Lower leg skin (tissue), 4 donors: ENCODE measurements around the gene PPP1R14C. TPM values are rescaled to one million over a fixed set of nuclear protein-coding genes. Genes with fewer than 3 reads are reported as not detected.
A peak's percentile ranks its signal among the peaks of the same experiment; 100 is the strongest.

Experiments used
- DNase-seq, 2 donors: peaks; one replicate each; pipeline ENCODE4 v3.0.0-alpha.2; 2019; ENCODE audit warnings: low spot score in 2 of 2
- H3K4me3 ChIP-seq: fragments of 200-600 bp; sonication (generic); 2 replicates; pipeline ENCODE4 v1.5.1; 2017; ENCODE audit warnings: mild to moderate bottlenecking, low read depth; ENCODE audit not compliant: poor library complexity, severe bottlenecking
- CTCF ChIP-seq, 3 donors: fragments of 450-650 bp; IDR thresholded peaks; one replicate each; pipeline ENCODE4 v1.5.1; 2016; ENCODE audit warnings: antibody characterized with exemption in 3 of 3, mild to moderate bottlenecking in 3 of 3, moderate library complexity in 2 of 3
- POLR2A ChIP-seq, 2 donors: fragments of 450-650 bp; IDR thresholded peaks; one replicate each; pipeline ENCODE4 v1.6.1; 2016 to 2017; ENCODE audit warnings: antibody characterized with exemption in 2 of 2, mild to moderate bottlenecking in 1 of 2, moderate library complexity in 1 of 2
- WGBS, 2 donors: methylation state at CpG; one replicate each; pipeline ENCODE4 v1.1.5; 2018; 5-methylcytosine and 5-hydroxymethylcytosine counted together
- intact Hi-C: fragments of 100-400 bp; cut with DNase I; formaldehyde crosslinking; loops from one replicate; pipeline ENCODE4 v1.15.0; 2023; ENCODE audit warnings: low total_unique reads
- total RNA-seq, 4 donors: library from RNA; depleted of rRNA; stranded (reverse); fragments of >200 nt; gene quantifications; one replicate each; pipeline ENCODE4 v1.1.0, GENCODE V29; 2016

Gene PPP1R14C
- total RNA-seq: 100 to 1,000 TPM; 116 to 145 (median 127) TPM

GRCh38 chr6:150142670-150143515 is at the start of gene PPP1R14C:
PPP1R14C (plus strand) TSS chr6:150143044; CDS start chr6:150143193, 149 bp downstream.
- WGBS, 2 donors: 1 to 2% methylated on average over 31 to 56 of the region's 103 CpGs
- intact Hi-C loops: no loop called here
- H3K4me3 ChIP-seq: peak within 1 kb of the TSS; percentile 37
- TF ChIP-seq CTCF (IDR thresholded peaks at IDR 0.05): no peak
- no peak for TF ChIP-seq POLR2A (IDR thresholded peaks at IDR 0.05)
- no peak for DNase-seq

- 83 to 89% methylated on average over 6 of the region's 6 CpGs for WGBS, 2 donors
- DNase-seq: no peak
- intact Hi-C loops: no loop called here
- H3K4me3 ChIP-seq: no peak overlapping the region
- no peak for TF ChIP-seq CTCF (IDR thresholded peaks at IDR 0.05)
- TF ChIP-seq POLR2A (IDR thresholded peaks at IDR 0.05): no peak
Observed at GRCh38 chr6:150093397-150093796, 49.4 kb upstream of the PPP1R14C start.

- TF ChIP-seq CTCF (IDR thresholded peaks at IDR 0.05) (no peak), POLR2A (IDR thresholded peaks at IDR 0.05) (no peak)
- DNase-seq: peak in 1 of 2 donors; percentile 54
- 90 to 92% methylated on average over 10 of the region's 10 CpGs for WGBS, 2 donors
- intact Hi-C loops: no loop called here
- no peak overlapping the region for H3K4me3 ChIP-seq
Observed at GRCh38 chr6:150098155-150098554, 44.7 kb upstream of the PPP1R14C start.

GRCh38 chr6:150099546-150099945 is 43.3 kb upstream of the PPP1R14C start:
- H3K4me3 ChIP-seq: no peak overlapping the region
- intact Hi-C loops: no loop called here
- peak in 1 of 2 donors; percentile 56 for DNase-seq
- WGBS, 2 donors: 92 to 95% methylated on average over 8 of the region's 8 CpGs
- TF ChIP-seq CTCF (IDR thresholded peaks at IDR 0.05) (no peak), POLR2A (IDR thresholded peaks at IDR 0.05) (no peak)

GRCh38 chr6:150099953-150100352 is 42.9 kb upstream of the PPP1R14C start:
- H3K4me3 ChIP-seq: no peak overlapping the region
- DNase-seq: peak in 1 of 2 donors; percentile 37
- intact Hi-C loops: no loop called here
- TF ChIP-seq CTCF (IDR thresholded peaks at IDR 0.05) (no peak), POLR2A (IDR thresholded peaks at IDR 0.05) (no peak)
- 91 to 95% methylated on average over 11 of the region's 11 CpGs for WGBS, 2 donors
